NOMO-1 treated with DMSO at 0.1 percent for 48 hours (cell line): ENCODE measurements around the gene CALY.

Source experiments
- DNase-seq: peaks from one replicate; lab custom pipeline; 2025; ENCODE audit not compliant: unreplicated experiment; lab: John Stamatoyannopoulos, UW

Gene CALY

DNA sequence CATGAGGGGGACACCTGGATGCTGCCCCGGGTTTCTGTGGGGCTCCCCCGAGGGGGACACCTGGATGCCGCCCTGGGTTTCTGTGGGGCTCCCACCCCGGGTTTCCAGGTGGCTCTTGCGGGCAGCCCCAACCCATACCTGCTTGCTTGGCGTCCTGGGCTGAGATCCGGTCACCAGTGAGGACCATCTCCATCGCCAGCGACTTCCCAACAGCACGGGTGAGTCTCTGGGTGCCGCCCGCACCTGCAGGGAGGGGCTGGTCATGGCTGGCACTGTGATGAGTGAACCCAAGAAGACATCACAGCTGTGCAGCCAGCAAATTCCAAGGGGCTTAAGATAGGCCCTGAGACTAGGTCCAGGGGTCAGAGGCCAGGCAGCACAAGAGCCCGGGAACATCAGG lies 30.1 kb upstream of the CALY start:
- DNase-seq = no peak

GRCh38 chr10:133366130-133366478 lies 29.4 kb upstream of the CALY start:
- no peak for DNase-seq

- no peak for DNase-seq
Observed at GRCh38 chr10:133365461-133366129, 28.9 kb upstream of the CALY start.

GRCh38 chr10:133364645-133365431 lies 28.1 kb upstream of the CALY start:
- no peak for DNase-seq

GRCh38 chr10:133362846-133363245 lies 26.1 kb upstream of the CALY start:
- DNase-seq = no peak

GRCh38 chr10:133361773-133362441 lies 25.2 kb upstream of the CALY start:
- no peak for DNase-seq

- no peak for DNase-seq
Observed at GRCh38 chr10:133361227-133361626, 24.5 kb upstream of the CALY start.

- DNase-seq = no peak
Observed at GRCh38 chr10:133359972-133360610, 23.4 kb upstream of the CALY start.

DNA sequence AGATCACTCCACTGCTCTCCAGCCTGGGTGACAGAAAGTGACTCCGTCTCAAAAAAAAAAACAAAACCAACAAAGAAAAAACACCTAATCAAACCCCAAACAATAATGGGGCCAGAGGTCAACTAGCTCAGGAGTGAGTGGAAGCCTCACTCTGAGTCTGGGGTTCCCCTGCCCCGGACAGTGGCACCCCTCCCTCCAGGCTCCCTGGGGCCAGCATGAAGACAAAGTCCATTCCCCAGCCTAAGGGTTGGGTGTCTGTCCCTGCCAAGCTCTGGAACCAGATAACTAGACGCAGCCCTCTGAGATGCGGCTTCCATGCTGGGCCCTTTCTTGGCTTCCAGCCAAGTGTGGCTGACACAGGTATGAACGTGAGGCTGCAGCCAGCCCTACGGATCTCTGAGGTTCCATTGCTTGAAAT lies 22.9 kb upstream of the CALY start:
- no peak for DNase-seq

DNA sequence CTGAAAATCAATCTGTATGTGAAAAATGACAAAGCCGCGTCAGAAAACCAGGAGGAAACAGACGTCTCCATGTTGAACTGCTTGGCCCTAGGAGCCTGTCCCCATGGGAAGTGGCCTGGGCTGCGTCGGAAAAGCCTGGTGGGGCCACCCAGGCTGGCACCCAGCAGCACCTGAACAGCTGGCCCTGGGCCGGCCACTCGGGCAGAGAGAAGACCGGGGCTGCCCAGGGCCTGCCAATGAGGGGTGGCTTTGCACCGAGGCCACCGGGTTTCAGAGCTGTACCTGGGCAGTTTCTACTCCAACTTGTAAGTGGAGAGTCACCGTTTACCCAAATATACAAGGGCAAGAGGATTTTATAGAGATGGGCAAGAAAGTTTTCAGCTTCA lies 22.2 kb upstream of the CALY start:
- no peak for DNase-seq

DNA sequence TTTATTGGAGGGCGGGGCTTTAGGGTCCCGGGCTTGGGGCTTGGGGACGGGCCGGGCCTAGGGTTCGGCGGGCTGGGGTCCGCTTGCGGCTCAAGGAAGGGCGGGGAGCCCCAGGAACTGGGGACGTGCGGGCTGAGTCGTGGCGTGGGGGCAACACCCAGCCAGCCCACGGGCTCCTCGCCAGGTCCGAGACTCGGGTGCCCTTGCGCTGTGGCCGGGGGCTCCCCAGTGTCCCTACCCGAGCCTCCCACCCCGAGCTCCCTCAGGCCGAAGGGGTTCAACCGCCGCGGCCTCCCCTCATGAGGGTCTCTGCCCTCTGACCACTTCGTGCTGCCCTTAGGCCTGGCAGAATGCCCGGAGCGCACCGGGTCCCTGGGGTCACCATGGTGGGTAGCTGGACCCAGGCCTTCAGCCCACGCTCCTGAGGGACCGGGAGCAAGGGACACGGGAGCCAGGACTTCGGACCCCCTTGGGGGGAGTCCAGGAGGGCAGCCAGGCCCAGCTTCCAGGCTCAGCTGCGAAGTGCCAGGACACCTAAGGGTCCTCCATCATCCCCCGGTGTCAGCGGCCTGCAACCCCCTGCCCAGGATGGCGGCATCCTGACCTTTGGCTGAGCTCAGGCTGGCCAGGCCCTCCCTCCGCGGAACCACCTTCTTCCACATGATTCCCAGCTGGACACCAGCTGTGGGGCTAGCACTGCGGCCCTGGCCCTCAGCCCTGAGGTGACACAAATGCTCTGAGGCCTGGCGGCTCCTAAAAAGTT lies 21.6 kb upstream of the CALY start:
- DNase-seq = no peak

GRCh38 chr10:133357285-133358161 lies 20.8 kb upstream of the CALY start, which contains the start of gene FUOM:
FUOM (minus strand) TSS chr10:133358019; CDS start chr10:133358007, 12 bp downstream.
- DNase-seq = peak; percentile 70

- DNase-seq = no peak
Observed at GRCh38 chr10:133356549-133357284, 20.0 kb upstream of the CALY start.

GRCh38 chr10:133355991-133356390 lies 19.3 kb upstream of the CALY start:
- no peak for DNase-seq

DNA sequence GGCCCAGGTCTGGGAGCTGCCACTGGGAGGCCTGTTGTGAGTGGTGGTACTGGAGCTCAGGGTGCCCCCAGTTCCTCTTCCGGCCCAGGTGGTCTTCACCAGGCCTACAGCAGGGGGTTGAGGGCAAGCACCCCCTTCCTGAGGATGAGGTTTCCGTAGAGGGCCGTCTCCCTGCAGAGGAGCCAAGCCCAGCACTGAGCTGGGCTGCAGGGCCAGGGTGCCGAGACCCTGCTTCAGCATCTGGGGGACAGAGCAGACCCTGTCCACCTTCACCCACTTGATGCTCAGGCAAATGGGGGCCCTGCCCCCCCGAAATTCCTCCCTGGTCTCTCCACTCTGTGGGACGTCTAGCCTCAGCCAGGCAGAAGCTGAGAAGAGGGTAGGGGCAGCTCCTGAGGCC lies 18.6 kb upstream of the CALY start:
- no peak for DNase-seq

DNA sequence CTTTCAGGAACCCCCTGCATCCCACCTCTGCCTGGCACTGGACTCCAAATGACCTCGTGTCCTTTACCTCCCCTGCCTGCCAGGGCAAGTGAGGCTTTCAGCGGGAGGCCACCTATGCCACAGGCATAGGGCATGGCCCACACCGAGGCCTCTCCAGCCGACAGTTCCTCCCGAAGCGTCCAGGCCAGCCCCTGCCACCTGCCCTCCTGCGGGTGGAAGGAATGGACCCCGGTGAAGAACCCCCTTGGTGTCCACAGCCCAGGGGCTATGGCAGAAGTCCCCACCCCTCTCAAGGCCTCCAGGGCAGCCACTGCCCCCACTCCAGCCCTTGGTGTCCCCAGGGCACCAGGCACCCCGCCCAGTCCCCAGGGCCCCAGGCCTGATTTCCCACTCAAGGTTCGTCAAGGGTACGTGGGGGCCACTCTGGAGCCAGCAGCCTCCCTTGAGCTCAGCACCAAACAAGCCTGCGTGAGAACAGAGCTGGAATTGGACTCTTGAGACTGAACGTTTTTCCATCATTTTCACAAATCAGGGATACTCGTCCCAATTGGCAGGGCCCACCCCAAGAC lies 18.1 kb upstream of the CALY start:
- DNase-seq = no peak

DNA sequence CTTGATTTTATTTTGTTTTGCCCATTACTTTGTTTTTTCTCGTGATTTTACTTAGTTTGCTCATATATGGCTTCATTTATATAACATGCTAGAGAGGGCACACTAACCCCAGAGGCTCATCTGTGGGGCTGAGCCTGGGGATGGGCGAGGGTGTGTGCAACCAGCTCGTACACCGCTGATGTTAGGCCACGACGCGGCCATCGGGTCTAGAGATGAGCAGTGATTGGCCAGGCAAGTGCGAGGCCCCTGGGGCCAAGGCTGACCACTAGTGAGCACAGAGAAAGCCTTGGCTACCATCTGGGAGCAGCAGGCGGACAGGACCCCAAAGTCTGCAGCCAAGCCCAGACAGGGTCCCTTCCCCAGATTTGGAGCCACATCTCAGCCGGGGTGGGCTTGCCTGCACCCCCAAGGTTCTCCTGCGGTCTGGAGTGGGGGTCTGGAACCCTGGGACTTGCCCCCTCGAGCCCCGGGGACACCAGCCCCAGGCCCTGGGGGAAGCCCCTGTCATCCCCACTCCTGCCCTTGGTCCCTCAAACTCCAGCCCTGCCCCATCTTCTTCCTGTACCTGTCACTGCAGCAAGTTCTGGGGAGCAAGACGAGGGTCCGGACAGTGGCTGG lies 17.4 kb upstream of the CALY start:
- DNase-seq = no peak

DNA sequence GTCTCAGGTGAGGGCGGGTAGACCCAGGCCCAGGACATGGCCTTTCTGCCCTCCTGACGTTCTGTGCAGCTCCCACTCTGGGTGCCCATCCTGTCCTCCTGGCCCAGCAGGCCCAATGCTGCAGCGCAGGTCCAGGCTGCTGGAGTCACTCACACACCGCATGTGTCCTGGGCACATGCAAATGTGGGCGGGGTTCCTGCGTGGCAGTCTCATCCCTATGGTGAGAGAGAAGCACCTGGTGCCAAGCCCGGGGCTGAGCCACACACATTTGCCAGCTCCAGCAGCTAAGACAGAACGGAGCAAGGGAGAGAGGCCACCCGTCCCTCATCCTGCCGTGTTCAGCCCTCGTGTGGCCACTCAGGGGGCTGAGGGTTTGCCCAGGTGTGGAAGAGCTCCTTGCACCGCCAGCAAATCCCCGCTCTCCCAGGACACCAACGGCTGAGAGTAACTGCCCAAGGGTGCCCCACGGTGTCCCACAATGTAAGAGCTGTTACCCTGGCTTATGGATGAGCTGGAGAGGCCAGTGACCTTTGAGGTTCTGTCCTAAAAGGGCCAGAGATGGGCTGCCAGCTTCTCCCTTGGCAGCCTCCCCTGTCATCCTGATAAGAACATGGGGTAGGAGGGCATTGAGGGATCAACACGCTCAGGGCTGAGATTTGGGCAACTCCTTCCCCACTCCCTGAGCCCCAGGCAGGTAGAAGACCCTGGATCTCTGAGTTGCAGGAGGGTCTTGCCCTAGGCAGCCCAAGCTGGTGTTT lies 16.7 kb upstream of the CALY start:
- no peak for DNase-seq
